NCI-H2107 treated with DMSO at 0.1 percent for 48 hours (cell line): Measurements from ENCODE around the gene RNF121.

Experiments
- DNase-seq: peaks from one replicate; lab custom pipeline; 2025; ENCODE audit not compliant: unreplicated experiment; lab: John Stamatoyannopoulos, UW

The RNF121 gene

DNA sequence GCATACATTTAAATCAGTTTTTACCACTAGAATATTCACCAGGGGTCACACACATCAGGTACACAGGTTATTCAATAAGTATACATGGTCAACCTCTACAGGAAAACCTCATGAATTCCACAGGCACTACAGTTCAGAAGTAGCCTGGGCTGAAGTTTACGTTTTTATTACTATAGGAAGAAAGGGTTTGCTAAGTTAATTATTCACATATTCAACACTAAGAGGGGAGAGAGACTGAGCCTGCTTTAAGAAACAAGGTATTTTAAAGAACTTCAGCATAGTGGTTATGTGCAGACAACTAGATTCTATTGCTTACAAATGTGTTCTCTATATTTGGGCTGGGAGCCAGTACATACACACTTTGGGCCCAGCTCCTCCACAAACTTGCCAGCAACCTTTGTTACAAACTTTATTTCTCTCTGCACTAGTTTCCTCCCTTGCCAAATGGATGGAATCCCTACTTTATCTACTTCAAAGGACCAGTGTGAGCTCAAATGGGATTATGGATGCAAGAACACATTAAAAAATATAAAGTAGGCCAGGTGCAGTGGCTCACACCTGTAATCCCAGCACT is 101.7 kb downstream of the RNF121 start:
- DNase-seq = no peak

DNA sequence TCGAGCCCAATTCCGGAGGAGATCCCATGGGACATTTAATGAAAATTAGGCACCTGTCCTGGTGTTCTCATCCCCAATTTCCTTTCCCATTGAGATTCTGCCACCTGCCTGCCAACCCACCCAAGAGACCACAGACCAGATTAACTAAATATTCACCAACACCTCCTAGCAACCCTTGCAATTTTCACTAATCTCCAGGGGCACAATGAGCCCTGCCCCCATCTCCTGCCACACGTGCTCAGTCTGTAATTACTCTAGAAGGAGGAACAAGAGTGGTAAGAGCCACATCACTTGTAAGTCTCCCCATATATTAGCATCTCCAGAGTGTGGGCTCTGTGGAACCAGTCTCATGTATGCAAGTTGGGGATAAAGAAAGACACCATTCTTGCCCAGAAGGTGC is 107.8 kb downstream of the RNF121 start:
- peak; percentile 33 for DNase-seq

DNA sequence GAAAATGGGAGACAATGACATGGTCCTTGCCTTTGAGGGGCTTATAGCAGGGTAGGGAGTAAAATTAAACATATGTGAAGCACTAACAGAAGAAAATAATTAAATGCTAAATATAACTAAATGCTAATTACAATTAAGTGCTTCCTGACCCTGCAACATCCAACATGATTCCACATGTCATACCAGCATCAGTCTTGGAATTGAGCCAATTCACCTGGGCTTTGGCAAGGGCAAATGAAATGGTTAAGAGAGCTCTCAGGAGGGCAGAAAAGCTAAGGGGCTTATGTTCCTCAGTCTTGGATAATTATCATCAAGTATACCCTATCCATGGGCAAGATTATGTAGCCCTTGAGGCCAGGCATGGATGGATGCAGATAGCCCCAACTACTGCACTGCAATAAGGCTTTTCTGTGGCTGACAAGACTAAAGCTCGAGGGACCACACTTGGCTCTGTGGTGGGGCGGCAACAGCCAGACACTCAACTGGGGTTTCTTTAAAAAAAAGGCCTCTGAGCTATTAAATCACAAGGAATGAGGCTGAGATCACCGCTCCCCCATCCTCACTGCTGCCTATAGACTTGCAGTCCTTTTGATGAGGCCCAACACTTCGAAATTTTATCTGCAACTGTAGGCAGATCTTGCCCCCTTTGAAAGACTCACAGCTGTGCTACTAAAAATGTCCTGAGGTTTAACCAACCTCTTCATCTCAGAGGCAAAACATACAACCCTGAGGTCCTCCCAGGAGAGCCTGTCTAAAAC is 108.9 kb downstream of the RNF121 start:
- no peak for DNase-seq

DNA sequence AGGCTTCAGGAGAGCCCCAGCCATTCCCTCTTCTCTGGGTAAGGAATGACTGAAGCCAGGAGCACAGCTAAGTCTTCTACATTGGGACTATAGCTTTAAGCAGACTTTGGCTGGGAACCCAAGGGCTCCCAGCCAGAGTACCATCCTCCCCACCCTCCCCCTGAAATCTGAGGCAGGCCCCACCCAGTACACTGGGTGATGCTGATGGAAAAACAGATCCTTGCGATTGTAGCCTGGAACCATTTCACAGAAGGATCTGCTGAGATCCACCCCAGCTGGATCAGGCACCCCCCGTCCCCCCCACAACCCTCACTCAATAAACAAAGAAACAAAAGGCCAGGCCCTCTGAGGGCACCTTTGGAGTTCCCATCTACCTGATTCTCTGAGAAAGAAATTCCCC is 109.6 kb downstream of the RNF121 start:
- DNase-seq = no peak

DNA sequence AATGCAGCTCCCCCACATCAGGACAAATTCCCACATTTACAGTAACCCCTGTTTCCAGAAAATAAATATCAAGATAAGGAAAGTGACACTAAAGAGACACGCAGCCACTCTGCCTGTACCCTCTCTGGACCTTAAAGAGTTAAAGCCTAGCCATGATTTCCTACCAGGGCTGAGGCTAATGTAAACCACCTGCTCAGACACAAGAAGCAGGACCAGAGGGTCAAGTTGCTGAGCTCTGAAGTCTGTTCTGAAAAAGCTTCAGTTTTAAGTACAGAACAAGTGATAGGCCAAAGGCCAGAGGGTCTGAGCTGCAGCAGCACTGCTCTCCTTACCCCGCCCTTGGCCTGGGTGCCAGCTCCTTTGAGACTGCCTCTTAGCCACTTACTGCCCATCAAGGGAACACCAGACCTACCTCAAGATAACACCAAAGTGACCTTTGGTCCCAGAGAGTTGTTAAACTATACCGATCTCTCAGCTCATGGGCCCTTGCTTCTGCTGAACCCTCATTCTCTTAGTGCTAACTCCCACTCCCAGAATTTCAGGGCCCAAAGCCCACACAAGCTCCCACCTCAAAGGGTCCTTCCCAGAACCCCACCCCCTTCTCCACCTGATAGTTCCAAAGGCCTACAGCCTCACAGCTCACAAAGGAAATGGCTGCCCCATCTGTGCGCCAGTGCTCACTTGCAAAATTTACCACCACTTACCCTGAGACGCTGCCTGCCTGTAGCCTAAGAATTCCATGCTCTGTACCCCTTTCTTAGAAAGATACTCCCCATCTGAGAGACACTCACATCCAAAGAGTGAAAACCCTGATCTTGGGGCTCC is 110.4 kb downstream of the RNF121 start:
- no peak for DNase-seq

DNA sequence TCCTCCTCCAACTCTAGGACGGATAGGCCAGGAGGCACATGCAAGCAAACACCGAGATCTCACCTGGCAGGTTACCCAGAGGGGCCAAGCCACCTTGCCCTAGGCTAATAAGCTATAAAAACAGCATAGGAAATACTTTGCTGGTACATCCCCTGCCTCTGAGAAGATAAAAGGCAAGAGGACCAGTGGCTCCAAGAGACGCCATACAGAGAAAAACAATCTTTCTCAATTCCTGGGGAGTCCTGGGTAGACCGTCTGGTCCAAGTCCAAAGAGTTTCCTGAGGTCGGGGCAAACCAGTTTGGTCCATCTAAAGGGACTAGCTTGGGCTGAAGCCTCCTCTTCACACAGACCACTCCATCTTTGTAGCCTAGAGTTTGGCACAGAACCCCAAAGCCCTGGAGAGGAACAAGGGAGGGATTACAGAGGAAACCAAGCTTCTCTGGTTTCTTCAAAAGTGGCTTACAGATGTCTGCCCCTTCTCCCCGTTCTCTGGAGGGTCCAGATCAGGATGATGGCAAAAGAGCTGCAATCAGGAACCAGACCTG is 111.1 kb downstream of the RNF121 start:
- DNase-seq = no peak

DNA sequence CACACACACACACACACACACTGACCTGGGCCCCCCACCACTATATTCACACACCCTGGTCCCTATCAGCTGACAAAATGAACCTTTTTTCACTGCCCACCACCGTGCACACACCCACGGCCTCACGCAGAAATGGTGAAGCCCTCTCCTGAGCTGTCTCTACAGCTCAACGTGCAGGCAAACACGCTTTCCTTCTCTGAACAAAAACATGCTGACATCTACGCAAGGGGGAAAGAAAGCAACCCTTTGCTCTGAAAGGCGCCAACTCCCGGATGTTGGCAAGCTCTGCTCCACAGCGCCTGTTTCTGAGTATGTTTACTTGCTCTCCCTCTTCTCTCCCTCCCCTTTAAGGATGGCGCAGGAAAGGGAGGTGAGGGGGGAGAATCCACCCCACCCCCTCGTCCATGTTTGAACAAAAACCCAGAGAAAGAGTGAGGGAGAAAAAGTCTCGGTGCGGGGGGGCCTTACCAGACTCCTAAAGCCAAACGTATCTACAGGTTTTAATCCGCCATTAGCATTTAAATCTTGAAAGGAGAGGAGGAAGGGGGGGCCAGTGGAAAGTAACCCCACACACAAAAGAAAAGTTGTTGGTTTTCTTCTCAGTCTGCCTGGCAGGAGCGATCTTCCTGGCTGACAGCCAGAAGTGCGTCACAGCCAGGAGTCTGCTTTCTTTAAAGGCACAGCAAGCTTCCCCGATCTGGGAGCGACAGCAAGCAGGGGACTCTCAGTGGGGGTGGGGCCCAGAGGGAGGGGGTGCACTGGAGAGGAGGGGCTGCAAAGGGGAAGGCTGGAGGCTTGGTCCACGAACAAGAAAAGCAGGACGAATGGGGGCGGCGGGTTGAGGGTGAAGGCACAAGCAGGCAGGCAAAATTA is 111.9 kb downstream of the RNF121 start:
- DNase-seq = peak; percentile 89

DNA sequence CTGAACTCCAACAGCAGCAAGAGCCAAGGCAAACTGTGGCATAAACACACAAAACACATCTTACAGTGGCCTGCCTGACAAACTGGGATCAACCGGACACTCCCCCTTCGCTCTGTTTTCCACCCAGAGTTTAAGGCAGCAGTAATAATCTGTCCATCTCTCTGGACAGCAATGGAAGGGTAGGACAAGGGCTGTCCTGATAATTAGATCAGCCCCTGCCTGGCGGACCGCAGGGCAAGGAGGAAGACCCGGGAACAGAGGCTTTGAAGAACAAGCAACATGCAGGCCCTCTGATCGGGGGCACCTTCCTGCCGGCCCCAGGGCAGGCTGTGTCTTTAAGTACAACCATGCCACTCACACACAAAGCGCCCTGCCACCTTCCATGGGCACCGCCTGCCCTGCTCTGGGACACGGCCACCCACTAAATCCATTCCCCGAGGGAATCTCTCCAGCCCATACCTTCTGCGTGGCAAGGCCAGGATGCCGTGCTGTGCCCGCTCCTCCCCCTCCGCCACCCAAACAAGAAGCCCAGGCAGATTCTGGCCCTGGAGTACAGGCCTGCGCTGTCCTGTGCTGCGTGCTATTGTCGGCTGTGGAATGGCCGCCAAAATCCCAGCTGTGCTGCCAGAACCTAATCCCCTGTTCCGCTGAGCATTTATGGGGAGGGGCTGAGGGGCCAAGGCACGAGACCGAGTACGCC is 112.7 kb downstream of the RNF121 start:
- DNase-seq = peak; percentile 48

DNA sequence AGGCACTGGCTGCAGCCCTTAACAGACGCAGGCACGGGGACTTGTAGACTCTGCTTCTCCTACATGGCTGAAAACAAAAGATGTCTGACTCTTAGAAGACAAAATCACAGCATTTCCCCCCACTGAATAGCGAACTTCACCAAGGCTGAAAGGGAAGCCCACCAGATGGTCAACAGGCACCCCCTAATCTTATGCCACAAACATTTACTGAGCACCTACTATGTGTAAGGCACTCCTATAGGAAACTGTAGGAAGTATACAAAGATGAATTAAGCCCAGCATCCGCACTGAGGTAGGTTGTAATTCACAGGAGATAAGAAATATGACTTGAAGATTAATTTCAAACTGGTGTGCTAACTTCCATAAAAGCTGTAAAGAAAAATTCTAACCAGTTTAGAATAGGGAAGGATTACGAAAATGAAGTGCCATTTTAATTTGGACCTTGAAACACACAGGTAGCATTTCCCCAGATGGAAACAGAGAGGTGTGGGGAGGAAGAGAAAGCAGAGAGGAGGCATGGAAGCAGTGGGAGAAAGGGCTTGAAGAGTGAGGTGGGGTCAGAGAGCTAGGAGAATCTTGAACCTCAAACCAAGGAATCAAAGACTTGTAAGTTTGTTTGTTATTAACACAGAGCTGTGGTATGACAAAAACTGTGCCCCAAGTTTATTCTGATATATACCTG is 113.4 kb downstream of the RNF121 start:
- no peak for DNase-seq

DNA sequence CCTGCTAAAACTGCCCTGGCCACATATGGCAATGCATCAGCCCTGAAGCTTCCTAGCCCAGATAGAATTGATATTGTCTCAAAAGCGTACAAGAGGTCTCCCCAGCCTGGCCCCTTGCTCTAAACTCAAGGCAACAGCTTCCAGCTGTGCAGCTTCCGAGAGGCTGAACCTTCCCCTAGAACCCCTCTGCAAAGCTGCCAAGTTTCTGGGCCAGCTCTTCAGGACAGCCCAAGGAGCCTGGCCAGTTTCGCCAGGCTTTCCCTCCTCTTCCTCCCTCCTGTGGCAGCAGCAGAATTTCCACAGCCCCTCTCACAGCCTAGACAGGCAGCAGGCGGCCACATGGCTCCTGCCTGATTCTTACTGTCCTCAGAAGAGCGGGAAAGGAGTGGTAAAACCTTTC is 117.0 kb downstream of the RNF121 start:
- no peak for DNase-seq
